Ascending aorta (tissue), 2 donors: ENCODE results near the gene CCL8. TPM values are rescaled to one million over a fixed set of nuclear protein-coding genes. Genes with fewer than 3 reads are reported as not detected.

ENCODE experiments used
- DNase-seq, 2 donors: peaks; one replicate each; pipeline ENCODE4 v3.0.0-alpha.2; 2019; ENCODE audit warnings: low spot score in 2 of 2
- H3K27ac ChIP-seq, 2 donors: fragments of 200-600 bp; sonication (generic); one replicate each; pipeline ENCODE4 v1.5.1; 2016 to 2017; ENCODE audit warnings: mild to moderate bottlenecking in 1 of 2
- H3K27me3 ChIP-seq: fragments of 200-600 bp; sonication (generic); one replicate; pipeline ENCODE4 v1.5.1; 2017
- H3K36me3 ChIP-seq, 2 donors: fragments of 200-600 bp; sonication (generic); one replicate each; pipeline ENCODE4 v1.5.1; 2016
- H3K4me1 ChIP-seq, 2 donors: fragments of 200-600 bp; sonication (generic); one replicate each; pipeline ENCODE4 v1.5.1; 2016 to 2017; ENCODE audit warnings: mild to moderate bottlenecking in 1 of 2
- H3K4me3 ChIP-seq, 2 donors: fragments of 200-600 bp; sonication (generic); one replicate each; pipeline ENCODE4 v1.5.1; 2016 to 2017; ENCODE audit warnings: mild to moderate bottlenecking in 1 of 2
- H3K9me3 ChIP-seq, 2 donors: fragments of 200-600 bp; sonication (generic); one replicate each; pipeline ENCODE4 v1.5.1; 2016
- CTCF ChIP-seq, 3 experiments: fragments of 200-600 bp in 2 of 3; fragments of 450-650 bp in 1 of 3; sonication (generic) in 2 of 3; IDR thresholded peaks; one replicate each; pipeline ENCODE4 v1.5.1; 2016 to 2019; ENCODE audit warnings: antibody characterized with exemption in 3 of 3, mild to moderate bottlenecking in 1 of 3, moderate library complexity in 1 of 3
- intact Hi-C: fragments of 100-400 bp; cut with DNase I; formaldehyde crosslinking; loops from one replicate; pipeline ENCODE4 v1.15.1; 2023
- total RNA-seq: library from RNA; depleted of rRNA; stranded (reverse); fragments of >200 nt; gene quantifications from one replicate; pipeline ENCODE4 v1.1.0, GENCODE V29; 2016

Gene CCL8
- total RNA-seq, 1 donor from 2014 or later = not detected

GRCh38 chr17:34369571-34369970, 50.3 kb downstream of the CCL8 start:
- no peak for DNase-seq
- H3K27ac ChIP-seq = no peak overlapping the region
- no peaks in the 10 kb centered on the region for H3K9me3 ChIP-seq
- no peak for TF ChIP-seq CTCF (IDR thresholded peaks at IDR 0.05)
- no peaks in the 10 kb centered on the region for H3K4me1 ChIP-seq
- H3K36me3 ChIP-seq = no peaks in the 10 kb centered on the region
- H3K27me3 ChIP-seq = no peaks in the 10 kb centered on the region
- intact Hi-C loops = no loop called here
- H3K4me3 ChIP-seq = no peak overlapping the region

DNA sequence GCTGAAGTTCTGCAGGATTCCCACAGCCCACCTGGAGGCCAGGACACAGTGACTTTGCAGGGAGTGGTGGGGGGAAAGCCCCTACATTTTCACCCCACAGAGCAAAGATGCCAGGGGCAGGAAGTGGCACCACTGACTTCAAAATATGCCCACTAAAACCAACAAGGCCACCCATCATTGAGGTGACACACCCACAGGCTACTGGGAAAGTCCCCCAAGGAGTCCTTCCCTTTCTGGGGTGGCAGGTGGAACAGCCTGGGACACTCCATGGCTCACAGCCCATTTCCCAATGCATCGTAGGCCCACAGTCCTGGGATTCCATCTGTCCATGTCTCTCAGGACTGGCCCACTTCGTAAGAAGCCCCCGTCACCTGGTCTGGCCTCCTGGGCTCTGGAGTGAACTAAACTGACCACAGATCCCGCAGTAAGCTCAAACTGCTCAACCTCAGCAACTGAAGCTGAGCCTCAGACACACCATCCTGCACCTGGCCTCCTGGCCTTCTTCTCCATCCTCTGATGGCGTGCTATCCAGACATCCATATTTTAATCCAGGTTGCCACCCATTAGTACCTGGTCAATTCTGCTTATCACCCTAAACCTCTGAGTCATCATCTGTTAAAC, 51.3 kb downstream of the CCL8 start:
- Histone ChIP-seq H3K36me3 (no peaks in the 10 kb centered on the region), H3K27me3 (no peaks in the 10 kb centered on the region), H3K27ac (no peak overlapping the region), H3K9me3 (no peaks in the 10 kb centered on the region), H3K4me1 (no peaks in the 10 kb centered on the region), H3K4me3 (no peak overlapping the region)
- no peak for TF ChIP-seq CTCF (IDR thresholded peaks at IDR 0.05)
- DNase-seq = no peak
- intact Hi-C loops = no loop called here

GRCh38 chr17:34370997-34371395, 51.8 kb downstream of the CCL8 start:
- Histone ChIP-seq H3K4me1 (no peaks in the 10 kb centered on the region), H3K9me3 (no peaks in the 10 kb centered on the region), H3K27me3 (no peaks in the 10 kb centered on the region), H3K27ac (no peak overlapping the region), H3K4me3 (no peak overlapping the region), H3K36me3 (no peaks in the 10 kb centered on the region)
- intact Hi-C loops = no loop called here
- no peak for DNase-seq
- TF ChIP-seq CTCF (IDR thresholded peaks at IDR 0.05) = no peak

Other genes starting within 250 kb of the CCL8 start
- gene CCL2, start 64.2 kb upstream of the CCL8 start, total RNA-seq = 162 TPM
- gene CCL7, start 49.2 kb upstream of the CCL8 start, total RNA-seq = not detected
- gene CCL11, start 33.7 kb upstream of the CCL8 start, total RNA-seq = not detected
- not detected for gene CCL13, start 37.0 kb downstream of the CCL8 start, total RNA-seq
- gene CCL1, start 43.8 kb downstream of the CCL8 start, total RNA-seq = not detected